ENCODE measurements around the gene UBXN1. TPM values are rescaled to one million over a fixed set of nuclear protein-coding genes. Genes with fewer than 3 reads are reported as not detected.

Gene UBXN1, protein sequence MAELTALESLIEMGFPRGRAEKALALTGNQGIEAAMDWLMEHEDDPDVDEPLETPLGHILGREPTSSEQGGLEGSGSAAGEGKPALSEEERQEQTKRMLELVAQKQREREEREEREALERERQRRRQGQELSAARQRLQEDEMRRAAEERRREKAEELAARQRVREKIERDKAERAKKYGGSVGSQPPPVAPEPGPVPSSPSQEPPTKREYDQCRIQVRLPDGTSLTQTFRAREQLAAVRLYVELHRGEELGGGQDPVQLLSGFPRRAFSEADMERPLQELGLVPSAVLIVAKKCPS
- 100 to 1,000 TPM; 127 to 237 (median 188) TPM for polyA plus RNA-seq

GRCh38 chr11:62678770-62679696 lies at the start of gene UBXN1:
Gene UBXN1, minus strand, starts transcription at chr11:62679073. Its CDS starts 150 bp downstream, at chr11:62678923.
- 4 to 7% (median 5%) methylated on average over 43 to 55 of the region's 55 CpGs for WGBS, 3 donors
- H3K27ac ChIP-seq (ENCODE audit: low read depth, low read length), result peak within 1 kb of the TSS; percentile 68

DNA sequence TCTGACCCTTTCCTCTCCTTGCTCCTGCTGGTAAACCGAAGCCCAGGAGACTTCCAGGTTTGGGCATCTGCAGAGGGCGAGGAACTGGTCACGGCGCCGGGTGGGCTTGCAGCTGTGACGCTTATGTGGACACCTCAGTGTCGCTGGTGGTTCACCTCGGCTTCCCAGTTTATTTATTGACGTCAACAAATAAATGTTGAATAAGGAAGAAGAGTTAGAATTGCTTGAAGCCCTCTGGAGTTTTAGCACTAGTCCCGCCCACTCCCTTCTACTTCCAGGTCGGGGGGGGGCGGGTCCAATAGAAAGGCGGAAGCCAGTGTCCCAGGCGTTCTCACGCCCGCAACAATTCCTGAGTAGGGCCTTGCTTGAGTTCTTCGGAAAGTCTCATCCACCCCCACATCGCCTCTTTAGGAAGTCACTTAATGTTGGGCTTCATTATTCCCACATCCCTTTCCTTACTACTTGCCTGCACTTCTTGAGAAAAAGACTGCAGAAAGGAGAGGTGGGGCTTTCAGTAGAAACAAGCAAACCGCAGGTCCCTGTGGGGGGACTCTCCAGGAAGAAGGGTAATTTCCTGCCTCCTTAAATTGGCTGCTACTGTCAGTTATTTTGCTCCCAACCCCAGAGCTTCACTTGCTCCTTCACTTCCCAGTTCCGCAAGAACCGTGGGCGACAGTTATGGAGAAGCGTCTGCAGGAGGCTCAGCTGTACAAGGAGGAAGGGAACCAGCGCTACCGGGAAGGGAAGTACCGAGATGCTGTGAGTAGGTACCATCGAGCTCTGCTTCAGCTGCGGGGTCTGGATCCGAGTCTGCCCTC lies 49.5 kb upstream of the UBXN1 start, which contains the start of gene TTC9C:
TSS of gene TTC9C (plus strand) at position 316 of the 818 bp plus-strand sequence. CDS start at position 679, 363 bp downstream.
- H3K27ac ChIP-seq (ENCODE audit: low read depth, low read length), result peak within 1 kb of the TSS; percentile 86
- WGBS, 3 donors, result 0% methylated on average over 29 of the region's 29 CpGs

GRCh38 chr11:62727872-62728170 lies 48.9 kb upstream of the UBXN1 start:
- 0 to 1% (median 0%) methylated on average over 20 of the region's 20 CpGs for WGBS, 3 donors
- H3K27ac ChIP-seq (ENCODE audit: low read depth, low read length), result no peak overlapping the region

DNA sequence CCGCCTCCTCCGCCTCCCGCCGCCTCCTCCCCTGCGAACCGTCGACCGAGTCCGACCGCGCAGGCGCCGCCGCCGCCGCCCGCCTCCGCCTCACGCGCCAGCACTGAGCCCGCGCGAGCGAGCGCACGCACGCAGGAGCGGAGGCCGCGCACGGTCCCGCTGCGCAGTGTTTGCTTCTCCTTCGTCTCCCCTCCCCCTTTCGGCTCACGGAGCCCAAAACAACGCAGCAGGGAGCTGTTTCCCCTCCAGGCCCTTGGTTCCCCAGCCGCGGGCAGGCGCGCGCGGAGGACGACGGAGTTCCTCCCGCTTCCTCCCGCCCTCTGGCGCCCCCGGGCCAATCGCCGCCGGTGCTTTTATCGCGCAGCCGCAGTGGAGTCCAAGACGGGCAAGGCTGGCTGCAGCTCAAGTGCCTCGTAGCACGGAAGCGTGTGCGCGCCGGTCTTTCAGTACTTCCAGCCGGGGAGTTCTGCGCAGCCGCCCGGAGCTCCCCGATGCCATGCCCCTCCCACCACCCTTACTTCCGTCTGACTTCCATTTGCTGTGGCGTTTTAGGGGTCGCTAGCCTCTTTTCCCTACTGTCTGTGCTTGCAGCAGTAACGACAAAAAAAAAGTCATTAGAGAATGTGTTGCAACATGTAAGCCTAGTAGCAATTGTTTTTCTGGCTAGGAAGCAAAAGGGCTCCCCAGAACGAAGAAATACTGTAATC lies 48.4 kb upstream of the UBXN1 start, which contains the start of gene HNRNPUL2:
TSS of gene HNRNPUL2 (minus strand) at position 293 of the 707 bp plus-strand sequence. CDS start 301 bp downstream, outside the sequence.
- peak within 1 kb of the TSS; percentile 86 for H3K27ac ChIP-seq (ENCODE audit: low read depth, low read length)
- 0 to 1% (median 0%) methylated on average over 58 to 72 of the region's 72 CpGs for WGBS, 3 donors

- H3K27ac ChIP-seq (ENCODE audit: low read depth, low read length), result peak overlapping the region; percentile 86
- 0% methylated on average over 18 to 37 of the region's 37 CpGs for WGBS, 3 donors
Measured at GRCh38 chr11:62726915-62727164, 48.0 kb upstream of the UBXN1 start.

DNA sequence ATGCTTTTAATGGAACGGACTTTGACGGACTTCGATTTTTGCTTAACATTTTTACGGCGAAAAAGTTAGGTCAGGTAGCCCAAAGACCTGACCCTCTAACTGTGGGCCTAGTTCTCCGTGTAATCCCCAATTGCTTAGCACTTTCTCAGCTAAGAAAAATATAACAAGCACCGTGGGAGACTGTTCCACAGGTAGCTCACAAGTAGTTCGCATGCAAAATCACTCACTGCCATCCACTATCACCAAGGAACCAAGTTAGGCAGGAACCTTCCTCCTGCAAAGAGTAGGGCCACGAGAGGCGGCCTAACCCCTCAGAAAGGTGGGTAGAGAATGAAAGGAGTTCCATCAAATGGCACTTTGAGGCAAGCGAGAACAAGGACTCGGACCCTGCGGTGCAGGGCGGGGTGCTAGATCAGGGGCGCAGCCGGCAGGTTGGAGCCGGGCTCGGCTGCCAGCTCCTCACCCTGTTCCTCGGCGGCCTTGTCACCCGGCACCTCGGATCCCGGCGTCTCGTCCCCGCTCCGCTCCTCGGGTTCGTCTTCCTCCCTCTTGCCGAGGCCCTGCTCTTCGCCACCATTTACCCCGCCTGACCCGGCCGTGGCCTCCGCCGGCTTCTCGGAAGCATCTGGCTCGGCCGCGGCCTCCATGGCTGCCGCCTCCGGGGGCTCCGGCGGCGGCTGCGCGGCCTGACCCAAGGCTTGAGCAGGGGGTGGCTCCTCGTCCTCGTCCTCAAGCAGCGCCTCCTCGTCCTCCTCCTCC lies 47.5 kb upstream of the UBXN1 start:
- WGBS, 3 donors, result 0 to 1% (median 0%) methylated on average over 48 to 51 of the region's 51 CpGs
- peak overlapping the region; percentile 86 for H3K27ac ChIP-seq (ENCODE audit: low read depth, low read length)

DNA sequence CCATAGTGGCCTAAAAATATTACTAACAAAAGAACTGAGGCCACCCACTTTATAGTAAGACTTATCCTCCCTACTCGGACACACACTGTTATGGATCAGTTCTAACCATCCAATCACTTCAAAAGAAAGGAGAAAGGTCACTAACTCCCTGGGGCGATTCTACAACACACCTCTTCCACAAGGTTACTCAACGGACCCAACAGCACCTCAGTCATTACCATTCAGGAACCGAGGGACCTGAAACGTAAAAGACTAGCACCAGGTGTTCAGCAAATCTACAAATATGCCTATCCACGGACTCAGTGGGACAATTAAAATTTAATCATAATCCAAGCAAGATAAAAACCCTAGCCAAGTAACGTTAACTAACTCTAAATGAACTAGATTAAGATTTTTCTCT lies 46.8 kb upstream of the UBXN1 start:
- 1 to 4% (median 2%) methylated on average over 7 of the region's 7 CpGs for WGBS, 3 donors
- H3K27ac ChIP-seq (ENCODE audit: low read depth, low read length), result no peak overlapping the region

DNA sequence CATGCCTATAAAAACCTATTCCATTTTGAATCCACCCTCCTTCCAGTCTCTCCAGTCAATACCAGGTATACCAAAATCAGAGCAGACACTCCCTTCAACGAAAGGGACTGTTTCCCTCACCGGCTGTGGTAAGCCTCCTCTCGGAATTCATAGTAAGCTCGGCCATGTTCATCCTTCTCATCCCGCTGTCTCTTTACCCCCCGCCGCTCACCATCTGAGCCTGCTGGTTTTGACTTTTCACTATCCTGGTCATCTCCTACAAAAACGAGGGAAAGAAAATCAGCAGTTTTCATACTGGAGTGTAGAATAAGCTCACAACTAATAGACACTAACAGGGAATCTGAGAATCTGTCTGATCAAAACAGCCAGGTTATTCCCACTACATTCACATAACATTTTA lies 45.3 kb upstream of the UBXN1 start:
- H3K27ac ChIP-seq (ENCODE audit: low read depth, low read length), result no peak overlapping the region
- WGBS, 3 donors, result 23 to 60% (median 58%) methylated on average over 8 of the region's 8 CpGs

DNA sequence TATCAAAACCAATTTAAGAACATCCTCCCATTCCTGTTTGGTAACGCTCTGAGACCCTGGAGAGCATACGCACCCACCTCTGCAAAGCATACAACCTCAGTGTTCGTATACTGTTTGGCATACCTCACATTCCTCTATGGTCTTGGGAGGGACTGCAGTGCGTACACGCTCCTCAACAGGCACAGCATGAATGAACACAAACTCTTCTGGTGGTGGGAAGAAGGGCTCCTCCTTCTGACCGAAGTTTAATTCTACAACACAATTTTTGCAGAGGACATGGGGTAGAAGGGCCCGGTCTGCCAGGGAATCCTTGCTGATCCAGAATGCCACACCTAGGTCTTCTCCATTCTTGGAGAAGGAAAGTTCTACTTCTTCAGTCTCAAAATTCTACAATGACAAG lies 43.1 kb upstream of the UBXN1 start:
- 61 to 76% (median 74%) methylated on average over 7 of the region's 7 CpGs for WGBS, 3 donors
- no peak overlapping the region for H3K27ac ChIP-seq (ENCODE audit: low read depth, low read length)

DNA sequence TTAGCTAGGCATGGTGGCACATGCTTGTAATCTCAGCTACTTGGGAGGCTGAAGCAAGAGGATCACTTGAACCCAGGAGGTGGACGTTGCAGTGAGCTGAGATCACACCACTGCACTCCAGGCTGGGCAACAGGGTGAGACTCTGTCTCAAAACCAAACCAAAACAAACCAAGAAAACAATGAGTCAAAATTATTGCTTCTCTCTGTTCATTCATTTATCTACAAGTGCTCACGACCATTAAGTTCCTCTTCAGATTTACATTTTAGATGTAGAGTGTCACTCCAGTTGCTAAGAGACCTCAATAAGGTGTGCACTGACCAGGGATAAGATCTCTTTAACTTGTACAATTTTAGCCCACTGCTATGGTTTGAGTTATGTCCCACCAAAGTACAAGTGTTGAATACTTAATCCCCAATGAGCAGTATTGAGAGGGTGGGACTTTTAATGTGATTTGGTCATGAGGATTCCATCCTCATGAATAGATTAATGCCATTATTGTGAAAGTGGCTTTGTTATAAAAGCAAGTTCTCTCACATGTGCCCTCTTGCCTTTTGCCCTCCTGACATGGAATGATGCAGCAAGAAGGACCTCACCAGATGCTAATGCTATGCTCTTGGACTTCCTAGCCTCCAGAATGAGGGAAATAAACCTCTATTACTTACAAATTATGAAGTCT lies 40.6 kb upstream of the UBXN1 start:
- WGBS, 3 donors, result 82 to 84% (median 83%) methylated on average over 2 of the region's 2 CpGs
- no peak overlapping the region for H3K27ac ChIP-seq (ENCODE audit: low read depth, low read length)

GRCh38 chr11:62716816-62717215 lies 37.9 kb upstream of the UBXN1 start:
- 68 to 93% (median 89%) methylated on average over 11 of the region's 11 CpGs for WGBS, 3 donors
- H3K27ac ChIP-seq (ENCODE audit: low read depth, low read length), result no peak overlapping the region

DNA sequence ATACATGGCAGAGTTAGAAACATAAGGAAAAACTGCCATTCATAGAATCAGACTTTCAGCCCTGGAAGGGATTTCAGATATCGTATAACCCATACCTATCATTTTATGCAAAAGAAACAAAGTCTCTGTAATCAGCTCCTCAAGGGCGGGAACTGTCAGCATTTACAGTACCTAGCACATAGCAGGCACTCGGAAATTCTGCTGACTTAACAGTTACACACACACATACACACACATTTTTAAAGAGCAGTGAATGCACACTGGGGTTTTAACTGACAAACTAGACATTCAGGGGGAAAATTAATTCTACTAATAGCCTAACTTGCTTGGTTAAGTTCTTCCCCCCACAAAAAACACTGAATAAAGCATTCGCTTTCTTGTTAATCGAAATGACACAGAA lies 37.3 kb upstream of the UBXN1 start:
- no peak overlapping the region for H3K27ac ChIP-seq (ENCODE audit: low read depth, low read length)
- 76 to 93% (median 92%) methylated on average over 5 of the region's 5 CpGs for WGBS, 3 donors

DNA sequence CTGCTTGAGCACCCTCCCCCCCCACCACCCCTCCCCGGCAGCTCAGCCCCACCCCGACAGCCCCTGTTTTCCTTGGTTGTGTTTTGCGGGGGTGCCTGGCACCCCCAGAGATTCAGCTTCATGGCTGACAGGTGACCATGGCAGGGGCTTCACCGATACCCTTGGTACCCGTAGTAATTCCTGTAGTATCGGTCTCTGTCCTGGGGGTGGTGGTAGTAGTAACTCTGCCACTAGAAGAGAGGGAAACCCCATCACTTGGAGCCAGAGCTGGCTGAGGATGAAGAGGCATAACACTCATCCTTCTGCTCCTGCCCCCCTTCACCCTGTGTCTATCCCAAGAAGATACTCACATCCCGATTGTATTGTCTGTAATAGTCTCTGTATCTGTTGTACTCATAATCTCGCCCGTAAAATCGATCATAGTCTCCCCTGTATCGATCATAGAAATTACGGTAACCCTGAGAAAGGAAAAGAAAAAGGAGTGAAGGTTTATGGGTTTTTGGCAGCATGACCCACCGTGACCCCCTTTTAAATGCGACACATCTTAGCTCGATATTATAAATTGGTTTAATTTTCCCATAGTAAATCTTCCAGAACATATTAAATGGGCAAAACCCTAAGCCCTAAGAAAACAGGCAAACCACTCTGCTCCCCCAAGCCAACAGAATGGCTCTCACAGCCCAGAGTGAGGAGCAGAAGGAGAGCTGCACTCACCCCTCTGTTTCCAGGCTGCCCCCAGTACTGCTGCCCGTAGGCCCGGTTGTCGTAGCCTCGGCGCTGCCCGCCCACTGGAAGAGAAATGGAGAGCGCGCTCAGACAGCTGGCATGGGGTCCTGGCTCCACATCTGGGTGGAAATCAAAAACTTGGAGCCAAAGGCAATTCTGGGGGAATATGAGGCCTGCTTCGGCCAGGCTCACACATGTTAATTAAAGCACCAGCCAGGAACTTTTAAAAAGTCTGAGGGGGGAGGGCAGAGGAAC lies 36.6 kb upstream of the UBXN1 start:
- no peak overlapping the region for H3K27ac ChIP-seq (ENCODE audit: low read depth, low read length)
- WGBS, 3 donors, result 87 to 93% (median 92%) methylated on average over 24 of the region's 24 CpGs

DNA sequence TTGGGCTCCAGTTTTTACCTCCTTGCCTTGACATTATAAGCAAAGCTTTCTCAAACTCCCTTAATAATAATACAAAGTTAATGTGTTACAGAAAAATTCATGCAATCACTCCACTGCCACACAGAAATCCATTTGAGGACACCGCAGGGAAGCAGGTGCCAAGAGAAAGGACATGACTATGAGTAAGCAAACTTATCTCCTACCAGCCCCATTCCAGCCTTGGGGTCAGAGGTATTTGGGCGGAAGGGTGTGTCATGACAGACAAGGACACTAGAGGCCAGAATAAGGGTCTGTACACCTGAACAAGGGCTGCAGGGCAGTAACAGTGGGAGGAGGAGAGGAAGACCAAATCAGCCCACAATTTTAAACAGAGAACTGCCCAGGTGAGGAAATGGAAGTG lies 34.5 kb upstream of the UBXN1 start:
- WGBS, 3 donors, result 30 to 93% (median 90%) methylated on average over 2 of the region's 2 CpGs
- no peak overlapping the region for H3K27ac ChIP-seq (ENCODE audit: low read depth, low read length)

GRCh38 chr11:62712861-62713260 lies 34.0 kb upstream of the UBXN1 start:
- whole genome bisulfite sequencing, 3 donors, result 20 to 63% (median 57%) methylated on average over 3 of the region's 3 CpGs
- no peak overlapping the region for H3K27ac ChIP-seq (ENCODE audit: low read depth, low read length)

- H3K27ac ChIP-seq (ENCODE audit: low read depth, low read length), result no peak overlapping the region
- 39 to 84% (median 79%) methylated on average over 6 of the region's 6 CpGs for WGBS, 3 donors
Measured at GRCh38 chr11:62712276-62712812, 33.5 kb upstream of the UBXN1 start.

Data from adipose tissue (tissue), 3 donors.